HG03439 (cell line): ENCODE data around the gene CMIP.
A peak's percentile ranks its signal among the peaks of the same experiment; 100 is the strongest.

Experiments
- ATAC-seq: cut with Tn5 transposase; IDR thresholded peaks from one replicate; pipeline ENCODE4 v1.9.1; 2021; ENCODE audit warnings: mild to moderate bottlenecking, moderate library complexity; ENCODE audit not compliant: unreplicated experiment

The CMIP gene

GRCh38 chr16:81477697-81478693 is 33.4 kb downstream of the CMIP start:
- ATAC-seq: no peak

- peak; percentile 41 for ATAC-seq
These were observed 34.4 kb downstream of the CMIP start for GRCh38 chr16:81478876-81479511.

GRCh38 chr16:81480606-81481206 is 36.1 kb downstream of the CMIP start:
- ATAC-seq: no peak

GRCh38 chr16:81481207-81481821 is 36.7 kb downstream of the CMIP start:
- peak; percentile 89 for ATAC-seq

GRCh38 chr16:81482329-81483063 is 37.9 kb downstream of the CMIP start:
- ATAC-seq: no peak

GRCh38 chr16:81483064-81483969 is 38.7 kb downstream of the CMIP start:
- no peak for ATAC-seq

GRCh38 chr16:81483970-81484595 is 39.5 kb downstream of the CMIP start:
- no peak for ATAC-seq

GRCh38 chr16:81484908-81485624 is 40.5 kb downstream of the CMIP start:
- ATAC-seq: no peak

GRCh38 chr16:81485824-81486539 is 41.4 kb downstream of the CMIP start:
- no peak for ATAC-seq

- ATAC-seq: no peak
These were observed 42.0 kb downstream of the CMIP start for GRCh38 chr16:81486540-81487061.

GRCh38 chr16:81487301-81487720 is 42.7 kb downstream of the CMIP start:
- no peak for ATAC-seq

GRCh38 chr16:81488687-81489411 is 44.2 kb downstream of the CMIP start:
- ATAC-seq: no peak

GRCh38 chr16:81489547-81490267 is 45.1 kb downstream of the CMIP start:
- ATAC-seq: no peak

- no peak for ATAC-seq
These were observed 47.1 kb downstream of the CMIP start for GRCh38 chr16:81491541-81492188.

GRCh38 chr16:81492311-81492761 is 47.7 kb downstream of the CMIP start:
- no peak for ATAC-seq
